Endothelial cell of umbilical vein (primary cell): ENCODE data around the gene PDE6B. TPM values are rescaled to one million over a fixed set of nuclear protein-coding genes. Genes with fewer than 3 reads are reported as not detected.
A peak's percentile ranks its signal among the peaks of the same experiment; 100 is the strongest.

Experiments
- BruUV-seq: library from RNA; stranded (reverse); fragments of 400-500 nt; replicated peaks from 2 replicates; lab custom pipeline; 2021; lab: Mats Ljungman, UMichigan
- CTCF ChIA-PET: fragments of 300-600, 350-600 bp; sonication (Branson Sonifier 250); formaldehyde crosslinking; loops from one replicate; lab custom pipeline; 2021; ENCODE audit warnings: antibody characterized with exemption, inconsistent platforms; lab: Charles Lee
- POLR2A ChIA-PET: fragments of 300-600, 350-600 bp; sonication (Branson Sonifier 250); formaldehyde crosslinking; loops from one replicate; lab custom pipeline; 2021; ENCODE audit warnings: antibody characterized with exemption, inconsistent platforms; lab: Charles Lee
- DNase-seq: peaks from one replicate; pipeline ENCODE4 v3.0.0-alpha.2; 2011; ENCODE audit warnings: low read depth, low spot score
- FAIRE-seq: peaks from 2 replicates; lab custom pipeline; 2011; peaks lifted over from hg19 to GRCh38; lab: Jason Lieb, UNC
- H2AFZ ChIP-seq: 2 replicates; pipeline ENCODE4 v1.6.0; 2012; ENCODE audit warnings: low read depth, low read length, control low read depth, inconsistent platforms
- H3K27ac ChIP-seq: 2 replicates; pipeline ENCODE4 v1.5.1; 2011; ENCODE audit warnings: low read depth, mild to moderate bottlenecking, control low read depth, low read length, moderate library complexity; ENCODE audit not compliant: insufficient read depth
- H3K27me3 ChIP-seq, 2 experiments: 2 replicates each; pipeline versions ENCODE4 v1.6.0 to v1.6.1; 2011; ENCODE audit warnings: low read length in 2 of 2, mixed read lengths in 1 of 2; ENCODE audit not compliant: control insufficient read depth in 2 of 2, insufficient read depth in 2 of 2
- H3K36me3 ChIP-seq, 2 experiments: 2 replicates in 1 of 2; 3 replicates in 1 of 2; pipeline ENCODE4 v1.5.1; 2011; ENCODE audit warnings: low read length in 2 of 2, mild to moderate bottlenecking in 1 of 2, moderate library complexity in 1 of 2; ENCODE audit not compliant: control insufficient read depth in 2 of 2, insufficient read depth in 2 of 2; ENCODE audit errors: extremely low read depth in 1 of 2
- H3K4me1 ChIP-seq: 3 replicates; pipeline ENCODE4 v1.5.1; 2011; ENCODE audit warnings: mild to moderate bottlenecking, low read length; ENCODE audit not compliant: control insufficient read depth, insufficient read depth; ENCODE audit errors: extremely low read depth
- H3K4me2 ChIP-seq: 2 replicates; pipeline ENCODE4 v1.6.1; 2011; ENCODE audit warnings: low read length, control low read depth, mixed read lengths; ENCODE audit not compliant: insufficient read depth
- H3K4me3 ChIP-seq, 3 experiments: fragments of 200-600 bp in 1 of 3; sonication (generic), shearing (Covaris generic) in 1 of 3; replicated peaks in 1 of 3; 2 replicates each; pipeline ENCODE4 v1.5.1; 2011 to 2016; ENCODE audit warnings: control low read depth in 3 of 3, low read length in 3 of 3, mild to moderate bottlenecking in 2 of 3, inconsistent platforms in 1 of 3, low read depth in 1 of 3, moderate library complexity in 1 of 3; ENCODE audit not compliant: insufficient read depth in 1 of 3
- H3K79me2 ChIP-seq: 2 replicates; pipeline ENCODE4 v1.6.0; 2012; ENCODE audit warnings: low read length, inconsistent platforms; ENCODE audit not compliant: control insufficient read depth, insufficient read depth
- H3K9ac ChIP-seq: replicated peaks from 2 replicates; pipeline ENCODE3; 2011; ENCODE audit warnings: low read length, control low read depth; ENCODE audit not compliant: insufficient read depth; ENCODE audit errors: extremely low read depth
- H3K9me1 ChIP-seq: replicated peaks from 3 replicates; pipeline ENCODE4 v1.6.0; 2011; ENCODE audit warnings: mild to moderate bottlenecking, low read length; ENCODE audit not compliant: control insufficient read depth, insufficient read depth; ENCODE audit errors: extremely low read depth
- H3K9me3 ChIP-seq: replicated peaks from 2 replicates; pipeline ENCODE4 v1.5.1; 2012; ENCODE audit warnings: low read length, inconsistent platforms; ENCODE audit not compliant: control insufficient read depth, insufficient read depth
- H4K20me1 ChIP-seq: replicated peaks from 2 replicates; pipeline ENCODE3; 2011; ENCODE audit warnings: mild to moderate bottlenecking, low read length; ENCODE audit not compliant: control insufficient read depth, insufficient read depth; ENCODE audit errors: extremely low read depth
- CTCF ChIP-seq, 2 donors: IDR thresholded peaks; 1 replicate in 1 of 2; 2 replicates in 1 of 2; pipeline ENCODE4 v1.5.1; 2011; ENCODE audit warnings: low read length in 2 of 2, mild to moderate bottlenecking in 2 of 2, moderate library complexity in 2 of 2, control low read depth in 1 of 2, inconsistent platforms in 1 of 2, low read depth in 1 of 2; ENCODE audit not compliant: insufficient read depth in 1 of 2; ENCODE audit errors: extremely low read depth in 1 of 2
- EZH2 ChIP-seq: IDR thresholded peaks from 2 replicates; pipeline ENCODE4 v1.6.1; 2012; ENCODE audit warnings: borderline replicate concordance, low read depth, mild to moderate bottlenecking, moderate library complexity, low read length, inconsistent platforms; ENCODE audit not compliant: severe bottlenecking
- FOS ChIP-seq: IDR thresholded peaks from 2 replicates; pipeline ENCODE4 v1.6.1; 2011; ENCODE audit warnings: mild to moderate bottlenecking, low read length, moderate library complexity, borderline replicate concordance; ENCODE audit not compliant: insufficient read depth
- GATA2 ChIP-seq: IDR thresholded peaks from 2 replicates; pipeline ENCODE4 v1.7.0; 2011; ENCODE audit warnings: low read depth, mild to moderate bottlenecking, moderate library complexity, mixed read lengths, low read length; ENCODE audit not compliant: insufficient read length, insufficient read depth
- JUN ChIP-seq: IDR thresholded peaks from 2 replicates; pipeline ENCODE4 v1.6.1; 2011; ENCODE audit warnings: borderline replicate concordance, low read depth; ENCODE audit not compliant: insufficient read length, insufficient read depth
- MYC ChIP-seq: IDR thresholded peaks from one replicate; pipeline ENCODE4 v1.6.1; 2011; ENCODE audit warnings: mild to moderate bottlenecking, low read depth, low read length
- POLR2A ChIP-seq: IDR thresholded peaks from 2 replicates; pipeline ENCODE4 v1.6.1; 2012; ENCODE audit warnings: low read depth, mild to moderate bottlenecking, control low read depth, low read length
- POLR2AphosphoS5 ChIP-seq: IDR thresholded peaks from 2 replicates; pipeline ENCODE4 v1.6.1; 2012; ENCODE audit warnings: low read depth, mild to moderate bottlenecking, control low read depth, low read length, moderate library complexity; ENCODE audit not compliant: insufficient read depth
- dilution Hi-C: fragments of 300-500 bp; cut with MboI; formaldehyde crosslinking; loops from one replicate; pipeline ENCODE4 v1.15.0; 2019; ENCODE audit warnings: low sequenced_read_pairs; ENCODE audit not compliant: extremely low pct_ligation_motif_present
- intact Hi-C: fragments of 100-400 bp; cut with micrococcal nuclease; formaldehyde crosslinking; loops from one replicate; pipeline ENCODE4 v1.10.0; 2022
- polyA plus RNA-seq, 4 experiments: library from polyadenylated mRNA; depleted of rRNA in 3 of 4; stranded (reverse) in 3 of 4; unstranded in 1 of 4; fragments of >200 nt; gene quantifications; 2 replicates each; pipeline versions ENCODE4 v1.2.1 to v1.2.3, GENCODE V29; 2011 to 2012; ENCODE audit warnings: missing spikeins in 1 of 4
- total RNA-seq: library from RNA; stranded (reverse); gene quantifications from 2 replicates; pipeline ENCODE4 v1.2.3, GENCODE V29; 2021
- TF ChIP-seq, protein P1 (sequence below): IDR thresholded peaks from 2 replicates; pipeline ENCODE4 v1.6.1; 2011; ENCODE audit not compliant: insufficient read depth, insufficient read length

The PDE6B gene
- total and polyA plus RNA-seq, 2 donors (not counting 3 experiments of a cell fraction or from before 2014, with no cell fraction given) = 0.77 to 1.8 TPM

DNA sequence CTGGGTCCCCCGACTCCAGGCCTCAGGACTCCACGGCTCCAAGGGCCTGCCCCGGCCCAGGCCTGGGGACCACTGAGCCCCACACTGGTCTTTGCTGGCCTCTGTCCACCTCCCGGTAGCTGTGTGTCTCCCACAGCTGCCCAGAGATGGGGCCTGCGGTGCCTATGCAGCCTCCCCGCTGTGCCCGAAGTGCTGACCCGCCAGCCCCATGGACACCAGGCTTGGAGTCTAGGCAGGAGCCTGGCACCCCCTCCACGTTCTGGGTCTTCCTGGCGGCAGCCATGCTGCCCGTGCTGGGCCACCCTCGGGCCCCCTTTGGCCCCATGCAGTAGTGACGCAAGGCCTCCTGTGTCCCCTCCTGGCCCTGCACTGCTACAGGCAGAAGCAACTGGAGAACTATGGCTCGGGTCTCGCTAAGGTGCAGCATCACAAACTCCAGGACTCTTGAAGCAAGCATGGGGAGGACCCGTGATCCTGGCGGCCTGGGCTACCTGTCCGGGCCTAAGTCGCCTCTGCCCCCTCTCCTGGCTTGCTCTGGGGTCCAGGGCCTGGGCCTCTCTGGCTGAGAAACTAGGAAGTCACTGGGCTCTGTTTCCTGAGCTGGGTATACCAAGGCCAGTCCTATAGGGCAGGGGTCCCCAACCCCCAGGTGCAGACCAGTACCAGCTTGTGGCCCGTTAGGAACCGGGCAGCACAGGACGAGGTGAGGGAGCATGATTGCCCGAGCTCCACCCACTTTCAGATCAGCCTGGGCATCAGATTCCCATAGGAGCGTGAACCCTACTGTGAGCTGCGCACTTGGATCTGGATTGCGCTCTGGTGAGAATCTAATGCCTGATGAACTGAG, 49.9 kb downstream of the PDE6B start:
- Histone ChIP-seq H3K79me2 (peaks cover 12% of the 10 kb centered on the region), H3K27me3 (no peaks in the 10 kb centered on the region), H3K9me3 (no peaks in the 10 kb centered on the region), H4K20me1 (no peaks in the 10 kb centered on the region), H3K4me3 (peak overlapping the region; percentile 63 to 87 (median 78)), H3K27ac (peak overlapping the region; percentile 67), H3K9ac (peak overlapping the region; percentile 91), H2AFZ (peak overlapping the region; percentile 72), H3K4me2 (peak overlapping the region; percentile 77), H3K4me1 (peaks cover 12% of the 10 kb centered on the region), H3K9me1 (no peaks in the 10 kb centered on the region), H3K36me3 (peaks cover 9% of the 10 kb centered on the region in 2 experiments)
- dilution Hi-C loops = no loop called here
- TF ChIP-seq POLR2AphosphoS5 (no peak), FOS (no peak), CTCF (IDR thresholded peaks at IDR 0.05; ENCODE audit: extremely low read depth in 1 of 2, insufficient read depth in 1 of 2, low read depth in 1 of 2, low read length in 2 of 2) (no peak), JUN (no peak), MYC (no peak), GATA2 (no peak), POLR2A (no peak), EZH2 (no peak)
- TF ChIP-seq, protein P1, sequence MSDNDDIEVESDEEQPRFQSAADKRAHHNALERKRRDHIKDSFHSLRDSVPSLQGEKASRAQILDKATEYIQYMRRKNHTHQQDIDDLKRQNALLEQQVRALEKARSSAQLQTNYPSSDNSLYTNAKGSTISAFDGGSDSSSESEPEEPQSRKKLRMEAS = no peak
- POLR2A ChIA-PET = no interaction called here
- DNase-seq (no peak), FAIRE-seq (no peak)
- CTCF ChIA-PET = interaction anchor here (1.4 kb wide), 1 partner anchor 9 kb away, joined by 5 read pairs; no protein-coding TSS in a partner anchor
- intact Hi-C loops = loop anchor here (10.0 kb wide), 2 partner anchors 200 to 340 kb away; partner anchors contain the start of gene ZNF141
- BruUV-seq = no TSS peak
